Airway epithelial cell (primary cell): ENCODE data around the gene MIXL1. TPM values are rescaled to one million over a fixed set of nuclear protein-coding genes. Genes with fewer than 3 reads are reported as not detected.

Experiments
- total RNA-seq: library from RNA; depleted of rRNA; stranded (reverse); fragments of >200 nt; gene quantifications from 2 replicates; pipeline ENCODE4 v1.2.3, GENCODE V29; 2015

The MIXL1 gene
- total RNA-seq, result not detected in 2 replicates

GRCh38 chr1:226223157-226223785 lies at the start of gene MIXL1:
Gene MIXL1 (plus strand): TSS chr1:226223664. CDS start chr1:226223682, 18 bp downstream.

GRCh38 chr1:226186124-226187018 lies 37.1 kb upstream of the MIXL1 start, which contains the start of gene ACBD3:
Gene ACBD3 (minus strand): TSS chr1:226186741. CDS start chr1:226186675, 66 bp downstream.

Other genes with a start within 250 kb of the MIXL1 start
- gene SDE2, start 224.3 kb upstream of the MIXL1 start, total RNA-seq, result 13.0 and 18.5 TPM in 2 replicates
- gene H3-3A, start 160.9 kb upstream of the MIXL1 start, total RNA-seq, result 327 and 495 TPM in 2 replicates
- gene ACBD3, start 36.9 kb upstream of the MIXL1 start, total RNA-seq, result 35.5 and 42.1 TPM in 2 replicates
- 3.1 and 5.0 TPM in 2 replicates for gene LIN9, start 85.5 kb downstream of the MIXL1 start, total RNA-seq
- 146 and 207 TPM in 2 replicates for gene PARP1, start 184.4 kb downstream of the MIXL1 start, total RNA-seq